ENCODE measurements around the gene S100A14.

GRCh38 chr1:153652805-153653500 is 36.8 kb upstream of the S100A14 start:
- TF ChIP-seq POLR2AphosphoS5 (IDR thresholded peaks at IDR 0.05; ENCODE audit: low read depth, low read length) (no peak), CTCF (IDR thresholded peaks at IDR 0.05) (no peak), SIN3A (IDR thresholded peaks at IDR 0.05; ENCODE audit: borderline replicate concordance, insufficient read depth, low read depth, low read length) (no peak), REST (IDR thresholded peaks at IDR 0.05; ENCODE audit: insufficient read depth in 1 of 2, low read depth in 2 of 2, low read length in 1 of 2) (no peak)

All from Panc1 (cell line).